Fibroblast of lung (primary cell): ENCODE results near the gene GRM4. TPM values are rescaled to one million over a fixed set of nuclear protein-coding genes. Genes with fewer than 3 reads are reported as not detected.

ENCODE experiments used
- DNase-seq, 2 donors: peaks; one replicate each; pipeline versions ENCODE4 v3.0.0 to v3.0.0-alpha.2; 2010; ENCODE audit warnings: low read depth in 2 of 2
- H2AFZ ChIP-seq: 2 replicates; pipeline ENCODE4 v1.5.1; 2012; ENCODE audit warnings: low read length, control low read depth, inconsistent platforms
- H3K27ac ChIP-seq: 2 replicates; pipeline ENCODE4 v1.5.1; 2011; ENCODE audit warnings: low read length, control low read depth; ENCODE audit not compliant: insufficient read depth
- H3K27me3 ChIP-seq: 2 replicates; pipeline ENCODE4 v1.5.1; 2011; ENCODE audit warnings: mild to moderate bottlenecking, low read length; ENCODE audit not compliant: control insufficient read depth, insufficient read depth
- H3K36me3 ChIP-seq: 2 replicates; pipeline ENCODE4 v1.5.1; 2011; ENCODE audit warnings: low read length; ENCODE audit not compliant: control insufficient read depth, insufficient read depth
- H3K4me1 ChIP-seq: 2 replicates; pipeline ENCODE4 v1.5.1; 2011; ENCODE audit warnings: low read length; ENCODE audit not compliant: control insufficient read depth, insufficient read depth; ENCODE audit errors: extremely low read depth
- H3K4me2 ChIP-seq: 2 replicates; pipeline ENCODE4 v1.5.1; 2011; ENCODE audit warnings: low read length, control low read depth; ENCODE audit not compliant: insufficient read depth; ENCODE audit errors: extremely low read depth
- H3K4me3 ChIP-seq, 4 experiments: fragments of 200-600 bp in 1 of 4; sonication (generic) in 1 of 4; replicated peaks in 1 of 4; 2 replicates each; pipeline ENCODE4 v1.5.1; 2011 to 2016; ENCODE audit warnings: low read length in 4 of 4, low read depth in 3 of 4, mild to moderate bottlenecking in 3 of 4, control low read depth in 2 of 4, inconsistent platforms in 1 of 4, mixed read lengths in 1 of 4; ENCODE audit not compliant: insufficient read depth in 1 of 4; ENCODE audit errors: control extremely low read depth in 1 of 4
- H3K79me2 ChIP-seq: 2 replicates; pipeline ENCODE4 v1.5.1; 2012; ENCODE audit warnings: mild to moderate bottlenecking, low read length, inconsistent platforms; ENCODE audit not compliant: control insufficient read depth, insufficient read depth
- H3K9ac ChIP-seq: 2 replicates; pipeline ENCODE4 v1.5.1; 2011; ENCODE audit warnings: mild to moderate bottlenecking, low read length, control low read depth; ENCODE audit not compliant: insufficient read depth
- H3K9me3 ChIP-seq: 2 replicates; pipeline ENCODE4 v1.5.1; 2012; ENCODE audit warnings: low read depth, low read length; ENCODE audit not compliant: control insufficient read depth, insufficient read depth
- H4K20me1 ChIP-seq: 2 replicates; pipeline ENCODE4 v1.5.1; 2011; ENCODE audit warnings: low read length; ENCODE audit not compliant: control insufficient read depth, insufficient read depth; ENCODE audit errors: extremely low read depth
- CTCF ChIP-seq, 2 donors: IDR thresholded peaks in 1 of 2; conservative IDR thresholded peaks in 1 of 2; 1 replicate in 1 of 2; 2 replicates in 1 of 2; pipeline ENCODE4 v1.5.1; 2011 to 2012; ENCODE audit warnings: low read length in 2 of 2, control low read depth in 1 of 2, inconsistent platforms in 1 of 2, low read depth in 1 of 2, mild to moderate bottlenecking in 1 of 2
- EZH2 ChIP-seq: IDR thresholded peaks from 2 replicates; pipeline ENCODE4 v1.5.1; 2012; ENCODE audit warnings: low read length, control low read depth, mild to moderate bottlenecking; ENCODE audit errors: missing control alignments
- polyA plus RNA-seq, 2 donors: library from polyadenylated mRNA; depleted of rRNA in 1 of 2; stranded (reverse) in 1 of 2; unstranded in 1 of 2; fragments of >200 nt; gene quantifications; 2 replicates each; pipeline ENCODE4 v1.2.1, GENCODE V29; 2011 to 2012; ENCODE audit warnings: missing spikeins in 1 of 2
- total RNA-seq: library from RNA; depleted of rRNA; stranded (reverse); fragments of >200 nt; gene quantifications from 2 replicates; pipeline ENCODE4 v1.2.1, GENCODE V29; 2014

GRM4 gene
- total and polyA plus RNA-seq, 2 donors (not counting 1 experiment from before 2014, with no cell fraction given) = under 0.01 TPM; not detected in 1

DNA sequence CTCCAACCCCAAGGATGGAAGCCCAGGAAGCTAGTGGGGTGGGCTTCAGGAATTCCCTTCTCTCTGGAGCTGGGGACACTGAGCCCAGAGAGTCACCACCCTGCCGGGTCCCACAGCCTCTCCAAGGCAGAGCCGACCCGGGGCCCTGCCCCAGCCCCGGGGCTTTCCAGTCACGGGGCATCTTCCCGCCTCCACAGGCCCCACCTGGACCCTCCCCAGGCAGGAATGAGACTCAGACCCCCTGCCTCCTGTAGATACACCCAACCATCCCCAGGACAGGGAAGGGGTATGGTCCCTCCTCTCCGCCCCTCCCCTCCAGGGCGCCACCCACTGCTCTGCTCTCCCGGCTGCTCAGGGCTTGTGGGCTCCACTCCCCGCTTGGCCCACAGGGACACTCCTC lies 53.3 kb downstream of the GRM4 start:
- TF ChIP-seq CTCF (conservative IDR thresholded peaks at IDR 0.05 in 1 of 2, IDR thresholded peaks at IDR 0.05 in 1 of 2; ENCODE audit: low read depth in 1 of 2, low read length in 2 of 2) (no peak), EZH2 (no peak)
- Histone ChIP-seq H2AFZ (no peak overlapping the region), H4K20me1 (no peaks in the 10 kb centered on the region), H3K36me3 (no peaks in the 10 kb centered on the region), H3K4me2 (no peak overlapping the region), H3K79me2 (no peaks in the 10 kb centered on the region), H3K9ac (no peak overlapping the region), H3K4me1 (no peaks in the 10 kb centered on the region), H3K27ac (no peak overlapping the region), H3K4me3 (no peak overlapping the region), H3K27me3 (peaks cover 12% of the 10 kb centered on the region), H3K9me3 (no peaks in the 10 kb centered on the region)
- DNase-seq = no peak

- H2AFZ ChIP-seq = no peak overlapping the region
Measured at GRCh38 chr6:34090935-34091334, 55.0 kb downstream of the GRM4 start.

DNA sequence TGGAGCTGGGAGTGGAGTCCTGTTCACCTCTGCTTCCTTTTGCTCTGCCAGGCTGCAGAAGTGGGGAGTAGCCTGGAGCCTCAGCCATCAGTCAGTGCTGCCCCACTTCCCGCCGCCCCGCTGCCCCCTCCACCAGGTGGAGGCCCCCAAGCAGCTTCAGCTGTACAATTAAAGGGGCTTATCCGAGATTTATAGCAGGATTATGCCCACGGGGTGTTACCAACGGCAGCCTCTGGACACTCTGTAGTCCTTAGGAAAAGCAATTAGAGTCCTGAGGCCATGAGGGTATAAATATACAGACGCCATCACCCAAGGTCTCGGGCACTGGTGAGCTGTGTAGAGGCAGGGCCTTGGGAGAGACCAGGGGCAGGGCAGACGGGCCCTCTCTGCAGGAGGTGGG lies 55.4 kb downstream of the GRM4 start:
- Histone ChIP-seq H2AFZ (no peak overlapping the region), H3K79me2 (no peaks in the 10 kb centered on the region), H3K4me2 (no peak overlapping the region), H3K27me3 (peaks cover 10% of the 10 kb centered on the region), H3K4me3 (no peak overlapping the region), H4K20me1 (no peaks in the 10 kb centered on the region), H3K36me3 (no peaks in the 10 kb centered on the region), H3K27ac (no peak overlapping the region), H3K9me3 (no peaks in the 10 kb centered on the region), H3K9ac (no peak overlapping the region), H3K4me1 (no peaks in the 10 kb centered on the region)
- DNase-seq = no peak
- TF ChIP-seq CTCF (conservative IDR thresholded peaks at IDR 0.05 in 1 of 2, IDR thresholded peaks at IDR 0.05 in 1 of 2; ENCODE audit: low read depth in 1 of 2, low read length in 2 of 2) (no peak), EZH2 (no peak)

More at GRCh38 chr6:34090935-34091334, 55.0 kb downstream of the GRM4 start:
- H3K79me2 ChIP-seq = no peaks in the 10 kb centered on the region
- H3K9me3 ChIP-seq = no peaks in the 10 kb centered on the region
- H3K9ac ChIP-seq = no peak overlapping the region
- H3K27ac ChIP-seq = no peak overlapping the region
- no peak overlapping the region for H3K4me3 ChIP-seq
- H3K4me1 ChIP-seq = no peaks in the 10 kb centered on the region
- no peak for TF ChIP-seq EZH2
- no peak for TF ChIP-seq CTCF (conservative IDR thresholded peaks at IDR 0.05 in 1 of 2, IDR thresholded peaks at IDR 0.05 in 1 of 2; ENCODE audit: low read depth in 1 of 2, low read length in 2 of 2)
- DNase-seq = no peak
- H4K20me1 ChIP-seq = no peaks in the 10 kb centered on the region
- no peaks in the 10 kb centered on the region for H3K36me3 ChIP-seq
- no peak overlapping the region for H3K4me2 ChIP-seq
- H3K27me3 ChIP-seq = peaks cover 10% of the 10 kb centered on the region
